ENCODE results near the gene NT5C.

Gene NT5C

DNA sequence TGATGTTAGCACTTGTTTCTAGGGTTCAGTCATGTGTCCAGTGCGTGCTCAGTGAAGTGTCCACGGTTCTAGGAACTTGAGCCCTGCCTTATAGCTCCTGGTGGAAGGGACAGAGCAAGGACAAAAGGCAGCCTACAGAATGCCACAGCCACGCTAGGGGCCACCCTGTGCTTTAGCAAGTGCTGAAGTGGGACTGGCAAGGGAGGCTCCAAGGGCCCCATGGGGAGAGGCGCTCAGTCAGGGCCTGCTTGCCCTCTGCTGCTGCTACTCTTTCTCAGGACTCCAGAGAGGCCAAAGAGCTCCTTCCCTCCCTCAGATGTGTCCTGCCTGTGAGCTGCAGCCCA, 6.8 kb downstream of the NT5C start:
- H3K4me3 Mint-ChIP-seq = no peak overlapping the region
- no peaks in the 10 kb centered on the region for H3K27me3 Mint-ChIP-seq
- no peaks in the 10 kb centered on the region for H3K9me3 Mint-ChIP-seq
- H3K36me3 Mint-ChIP-seq (ENCODE audit: insufficient read depth) = peaks cover 11% of the 10 kb centered on the region
- no peak for ATAC-seq (replicated peaks; ENCODE audit: extremely low read depth, poor library complexity, severe bottlenecking)
- H3K4me1 Mint-ChIP-seq = peaks cover 27% of the 10 kb centered on the region
- DNase-seq (ENCODE audit: low spot score in 2 of 2) = no peak
- H3K27ac Mint-ChIP-seq (ENCODE audit: low read depth) = peak overlapping the region; percentile 25

DNA sequence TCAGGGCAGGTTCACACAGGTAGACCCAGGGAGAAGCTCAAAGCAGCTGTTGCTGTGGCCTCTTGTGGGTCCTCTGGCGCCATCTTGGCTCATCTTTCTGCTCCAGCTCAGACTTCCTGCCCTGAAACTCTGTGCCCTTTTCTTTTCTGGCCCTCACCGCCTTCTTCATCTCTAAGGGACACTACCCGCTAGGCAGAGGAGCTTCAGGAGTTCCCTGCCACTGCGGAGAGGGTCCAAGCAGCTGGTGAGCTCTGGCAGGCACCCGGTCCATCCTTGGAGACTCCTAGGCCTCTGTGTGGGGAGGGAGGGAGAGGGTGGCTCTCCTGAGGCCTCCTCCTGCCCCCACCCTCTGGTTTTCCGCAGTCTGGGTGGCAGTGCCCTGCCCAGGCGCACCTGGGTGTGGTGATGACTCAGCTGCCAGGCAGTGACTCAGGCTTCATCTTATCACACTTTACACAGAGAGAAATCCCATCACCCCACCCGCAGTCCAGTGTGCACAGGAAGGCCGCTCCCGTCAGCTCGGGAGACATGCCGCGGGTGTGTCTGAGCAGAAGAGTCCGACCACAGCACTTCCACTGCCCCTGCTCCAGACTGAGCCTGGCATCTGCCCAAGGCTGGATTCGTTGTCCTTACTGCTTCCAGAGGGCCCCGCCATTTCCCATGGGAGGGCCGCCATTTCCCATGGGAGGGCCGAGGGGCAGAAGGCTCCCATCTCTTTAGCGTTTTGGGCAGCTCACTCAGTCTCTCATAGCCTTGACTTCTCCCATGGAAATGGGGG, 7.3 kb downstream of the NT5C start:
- no peak for DNase-seq (ENCODE audit: low spot score in 2 of 2)
- no peak for ATAC-seq (replicated peaks; ENCODE audit: extremely low read depth, poor library complexity, severe bottlenecking)
- no peaks in the 10 kb centered on the region for H3K9me3 Mint-ChIP-seq
- peak overlapping the region; percentile 25 for H3K27ac Mint-ChIP-seq (ENCODE audit: low read depth)
- H3K4me3 Mint-ChIP-seq = no peak overlapping the region
- H3K36me3 Mint-ChIP-seq (ENCODE audit: insufficient read depth) = peaks cover 8% of the 10 kb centered on the region
- H3K4me1 Mint-ChIP-seq = peaks cover 27% of the 10 kb centered on the region
- H3K27me3 Mint-ChIP-seq = no peaks in the 10 kb centered on the region

DNA sequence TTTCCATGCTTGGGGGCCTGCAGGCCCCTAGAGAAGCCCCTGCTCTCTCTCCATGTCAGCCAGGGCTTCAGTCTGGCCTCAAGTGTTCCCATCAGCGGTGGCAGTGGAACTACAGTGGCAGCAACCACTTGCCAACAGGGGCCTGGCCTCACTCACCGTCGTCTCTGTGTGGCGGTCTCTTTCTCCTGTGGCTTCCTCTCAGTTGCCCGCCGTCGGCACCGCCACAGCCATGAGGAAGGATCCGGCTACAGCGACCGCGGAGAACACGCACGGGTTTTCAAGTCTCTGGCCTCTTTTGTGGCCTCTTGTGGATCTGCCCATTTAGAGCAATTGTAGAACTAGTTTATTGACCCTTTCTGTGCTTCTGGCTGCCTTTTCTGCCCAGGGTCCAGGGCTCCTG, 13.2 kb downstream of the NT5C start:
- Mint-ChIP-seq H3K9me3 (no peaks in the 10 kb centered on the region), H3K27me3 (no peaks in the 10 kb centered on the region), H3K36me3 (ENCODE audit: insufficient read depth) (peaks cover 9% of the 10 kb centered on the region), H3K4me3 (no peak overlapping the region), H3K4me1 (peaks cover 22% of the 10 kb centered on the region), H3K27ac (ENCODE audit: low read depth) (no peak overlapping the region)
- DNase-seq (ENCODE audit: low spot score in 2 of 2) = no peak
- ATAC-seq (replicated peaks; ENCODE audit: extremely low read depth, poor library complexity, severe bottlenecking) = no peak

DNA sequence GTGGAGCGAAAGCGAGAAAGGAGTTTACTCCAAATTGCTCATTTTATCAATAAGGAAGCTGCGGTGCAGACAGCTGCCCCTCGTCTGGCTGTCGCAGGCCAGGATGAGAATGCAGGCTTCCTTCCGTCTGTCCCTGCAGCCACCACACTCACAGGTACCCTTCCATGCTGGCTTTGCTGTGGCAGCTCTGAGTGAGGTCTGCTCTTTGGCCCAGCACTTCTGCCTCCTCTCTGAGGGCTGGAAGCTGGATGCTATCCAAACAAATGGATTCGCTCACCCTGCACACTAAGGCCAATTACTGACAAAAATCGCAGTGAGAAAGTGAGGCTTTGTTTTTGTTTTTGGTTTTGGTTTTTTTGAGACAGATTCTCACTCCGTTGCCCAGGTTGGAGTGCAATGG, 14.8 kb downstream of the NT5C start:
- Mint-ChIP-seq H3K36me3 (ENCODE audit: insufficient read depth) (peaks cover 6% of the 10 kb centered on the region), H3K9me3 (no peaks in the 10 kb centered on the region), H3K4me1 (peaks cover 28% of the 10 kb centered on the region), H3K27me3 (no peaks in the 10 kb centered on the region), H3K4me3 (no peak overlapping the region), H3K27ac (ENCODE audit: low read depth) (no peak overlapping the region)
- no peak for DNase-seq (ENCODE audit: low spot score in 2 of 2)
- no peak for ATAC-seq (replicated peaks; ENCODE audit: extremely low read depth, poor library complexity, severe bottlenecking)

DNA sequence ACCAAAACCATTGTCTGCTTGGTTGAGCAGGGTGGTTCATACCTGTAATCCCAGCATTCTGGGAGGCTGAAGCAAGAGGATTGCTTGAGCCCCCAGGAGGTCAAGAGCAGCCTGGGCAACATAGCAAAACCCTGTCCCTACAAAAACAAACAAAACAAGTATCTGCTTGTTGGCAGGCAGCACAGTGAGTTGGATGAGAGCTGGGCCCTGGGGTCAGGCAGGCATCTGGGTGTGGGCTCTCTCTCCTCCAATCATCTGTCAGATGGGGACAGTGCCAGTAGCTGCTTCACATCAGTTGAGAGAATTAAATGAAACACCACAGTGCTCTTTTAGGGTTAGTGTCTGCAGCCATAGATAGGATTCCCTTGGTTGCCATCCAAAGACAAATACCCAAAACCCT, 16.0 kb downstream of the NT5C start:
- Mint-ChIP-seq H3K4me3 (no peak overlapping the region), H3K4me1 (peaks cover 33% of the 10 kb centered on the region), H3K9me3 (no peaks in the 10 kb centered on the region), H3K27me3 (no peaks in the 10 kb centered on the region), H3K27ac (ENCODE audit: low read depth) (no peak overlapping the region), H3K36me3 (ENCODE audit: insufficient read depth) (peaks cover 8% of the 10 kb centered on the region)
- no peak for ATAC-seq (replicated peaks; ENCODE audit: extremely low read depth, poor library complexity, severe bottlenecking)
- no peak for DNase-seq (ENCODE audit: low spot score in 2 of 2)

DNA sequence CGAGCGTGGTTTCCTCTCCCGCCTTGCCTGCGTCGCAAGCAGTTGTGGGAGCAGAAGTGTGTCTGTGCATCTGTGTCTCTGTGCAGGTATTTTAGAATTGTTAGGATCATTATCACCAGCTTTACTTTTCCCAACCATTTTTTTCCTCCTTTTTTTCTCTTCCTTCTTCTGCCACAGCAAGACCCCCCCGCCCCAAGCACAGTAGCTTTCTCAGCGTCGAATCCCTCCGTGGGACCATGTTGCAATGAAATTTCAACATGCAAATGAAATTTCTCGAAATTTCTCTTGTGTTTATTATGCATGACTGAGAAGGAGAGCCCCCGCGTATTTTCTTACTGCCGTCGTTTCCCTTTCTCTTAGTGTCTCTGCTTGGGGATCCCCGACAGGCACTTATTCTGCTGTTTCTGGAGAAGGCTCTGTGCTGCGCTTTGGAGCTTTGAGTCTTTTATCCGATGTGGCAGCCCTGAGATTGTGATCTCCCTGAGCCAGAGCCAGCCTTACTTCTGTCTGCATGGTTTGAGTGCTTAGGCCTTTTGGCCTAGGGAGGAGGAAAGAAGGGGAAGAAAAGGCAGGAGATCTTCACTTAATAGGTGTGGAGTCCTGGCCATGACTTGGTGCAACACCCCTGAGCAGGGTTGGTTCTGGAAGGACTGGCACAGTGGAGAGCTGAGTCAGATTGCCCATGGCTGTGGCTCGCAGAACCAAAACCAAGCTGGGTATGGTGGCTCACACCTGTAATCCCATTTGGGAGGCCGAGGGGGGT, 16.8 kb downstream of the NT5C start:
- no peaks in the 10 kb centered on the region for H3K9me3 Mint-ChIP-seq
- no peak for DNase-seq (ENCODE audit: low spot score in 2 of 2)
- H3K4me3 Mint-ChIP-seq = peak overlapping the region; percentile 84
- H3K27ac Mint-ChIP-seq (ENCODE audit: low read depth) = peak overlapping the region; percentile 84
- H3K4me1 Mint-ChIP-seq = peaks cover 32% of the 10 kb centered on the region
- H3K27me3 Mint-ChIP-seq = no peaks in the 10 kb centered on the region
- no peak for ATAC-seq (replicated peaks; ENCODE audit: extremely low read depth, poor library complexity, severe bottlenecking)
- H3K36me3 Mint-ChIP-seq (ENCODE audit: insufficient read depth) = peaks cover 8% of the 10 kb centered on the region

DNA sequence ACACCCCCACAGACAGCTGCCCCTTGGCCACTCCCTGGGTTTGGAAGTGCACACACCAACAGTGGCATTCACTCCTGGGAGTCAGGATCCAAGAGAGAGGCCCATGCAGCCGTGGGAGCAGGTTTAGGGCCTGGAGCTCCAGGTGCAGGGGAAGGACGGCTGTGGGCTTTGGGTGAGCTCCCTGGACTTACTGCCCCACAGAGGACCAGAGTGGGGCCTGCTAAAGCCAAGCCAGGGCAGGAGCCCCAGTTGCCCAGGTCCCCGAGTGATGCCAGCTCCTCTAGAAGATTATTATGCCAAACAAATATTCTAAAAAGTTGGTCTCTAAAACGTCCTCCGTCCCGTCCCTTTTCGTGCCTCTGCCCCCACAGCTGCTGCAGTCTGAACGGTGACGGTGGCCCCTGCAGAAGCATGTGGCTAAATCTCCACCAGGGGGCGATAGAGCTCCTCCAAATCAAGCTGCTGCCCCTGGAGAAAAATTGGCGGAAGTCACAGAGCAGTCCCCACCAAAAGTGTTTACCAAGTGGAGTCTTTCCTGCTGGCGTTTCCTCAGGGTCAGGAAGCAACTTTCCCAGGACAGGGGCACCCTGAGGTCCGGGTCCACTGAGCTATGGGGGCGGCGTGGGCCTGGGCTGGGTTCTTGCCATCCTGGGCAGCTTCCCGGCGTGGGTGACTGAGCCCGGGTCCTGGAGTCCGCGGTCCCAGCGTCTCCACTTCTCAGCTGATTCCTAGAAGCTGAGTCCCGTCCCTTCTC, 17.6 kb downstream of the NT5C start:
- H3K4me3 Mint-ChIP-seq = peak overlapping the region; percentile 84
- H3K4me1 Mint-ChIP-seq = peaks cover 35% of the 10 kb centered on the region
- H3K27ac Mint-ChIP-seq (ENCODE audit: low read depth) = peak overlapping the region; percentile 84
- H3K36me3 Mint-ChIP-seq (ENCODE audit: insufficient read depth) = peaks cover 8% of the 10 kb centered on the region
- H3K9me3 Mint-ChIP-seq = no peaks in the 10 kb centered on the region
- peak; percentile 86 to 87 for DNase-seq (ENCODE audit: low spot score in 2 of 2)
- no peaks in the 10 kb centered on the region for H3K27me3 Mint-ChIP-seq
- ATAC-seq (replicated peaks; ENCODE audit: extremely low read depth, poor library complexity, severe bottlenecking) = peak; percentile 72

DNA sequence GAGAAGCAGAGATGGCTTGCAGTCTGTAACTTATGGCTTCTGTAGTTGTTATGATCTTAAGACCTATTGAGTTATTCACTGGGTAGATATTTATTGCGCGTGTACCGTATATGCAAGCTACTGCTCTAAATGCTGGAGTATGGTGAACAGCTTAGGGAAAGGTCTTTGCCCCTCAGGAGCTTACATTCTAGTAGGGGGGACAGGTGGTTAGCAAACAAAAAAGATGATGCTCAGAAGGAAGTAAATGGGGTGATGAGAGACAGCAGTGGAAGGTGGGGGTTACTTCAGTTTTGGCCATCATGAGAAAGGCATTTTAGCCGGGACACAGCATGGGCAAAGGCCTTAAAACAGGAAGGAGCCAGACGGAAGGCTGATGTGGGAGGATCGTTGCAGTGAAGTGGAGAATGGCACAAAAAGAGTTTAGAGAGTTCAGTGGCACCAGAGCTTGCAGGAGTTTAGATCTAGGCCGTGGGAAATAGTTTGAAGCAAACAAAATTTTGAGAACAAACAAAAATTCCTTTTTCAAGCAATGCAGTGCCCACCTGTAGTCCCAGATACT, 19.7 kb downstream of the NT5C start:
- Mint-ChIP-seq H3K4me1 (peaks cover 37% of the 10 kb centered on the region), H3K9me3 (no peaks in the 10 kb centered on the region), H3K4me3 (peak overlapping the region; percentile 22), H3K27ac (ENCODE audit: low read depth) (no peak overlapping the region), H3K36me3 (ENCODE audit: insufficient read depth) (peaks cover 8% of the 10 kb centered on the region), H3K27me3 (no peaks in the 10 kb centered on the region)
- DNase-seq (ENCODE audit: low spot score in 2 of 2) = no peak
- no peak for ATAC-seq (replicated peaks; ENCODE audit: extremely low read depth, poor library complexity, severe bottlenecking)

DNA sequence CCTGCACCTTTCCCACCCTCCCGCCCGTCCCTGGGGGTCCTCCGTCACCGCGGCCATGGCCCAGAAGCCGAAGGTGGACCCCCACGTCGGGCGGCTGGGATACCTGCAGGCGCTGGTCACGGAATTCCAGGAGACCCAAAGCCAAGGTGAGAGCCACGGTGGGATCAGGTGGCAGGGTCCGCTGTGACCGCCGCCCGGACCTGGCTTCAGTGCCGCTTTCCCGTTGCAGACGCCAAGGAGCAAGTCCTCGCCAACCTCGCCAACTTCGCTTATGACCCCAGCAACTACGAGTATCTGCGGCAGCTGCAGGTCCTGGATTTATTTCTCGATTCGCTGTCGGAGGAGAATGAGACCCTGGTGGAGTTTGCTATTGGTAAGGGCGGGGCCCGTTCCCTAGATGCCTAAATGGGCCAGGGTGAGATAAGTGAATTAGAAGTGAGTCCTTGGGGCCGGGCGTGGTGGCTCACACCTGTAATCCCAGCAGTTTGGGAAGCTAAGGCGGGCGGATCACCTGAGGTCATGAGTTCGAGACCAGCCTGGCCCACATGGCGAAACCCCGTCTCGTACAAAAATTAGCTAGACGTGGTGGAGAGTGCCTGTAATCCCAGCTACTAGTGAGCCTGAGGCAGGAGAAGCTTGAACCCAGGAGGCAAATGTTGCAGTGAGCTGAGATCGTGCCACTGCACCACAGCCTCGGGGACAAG, 21.2 kb downstream of the NT5C start:
- ATAC-seq (replicated peaks; ENCODE audit: extremely low read depth, poor library complexity, severe bottlenecking) (peak; percentile 13), DNase-seq (ENCODE audit: low spot score in 2 of 2) (no peak)
- Mint-ChIP-seq H3K36me3 (ENCODE audit: insufficient read depth) (peaks cover 8% of the 10 kb centered on the region), H3K4me1 (peaks cover 37% of the 10 kb centered on the region), H3K9me3 (no peaks in the 10 kb centered on the region), H3K27me3 (no peaks in the 10 kb centered on the region), H3K4me3 (peak overlapping the region; percentile 77), H3K27ac (ENCODE audit: low read depth) (peak overlapping the region; percentile 32)

DNA sequence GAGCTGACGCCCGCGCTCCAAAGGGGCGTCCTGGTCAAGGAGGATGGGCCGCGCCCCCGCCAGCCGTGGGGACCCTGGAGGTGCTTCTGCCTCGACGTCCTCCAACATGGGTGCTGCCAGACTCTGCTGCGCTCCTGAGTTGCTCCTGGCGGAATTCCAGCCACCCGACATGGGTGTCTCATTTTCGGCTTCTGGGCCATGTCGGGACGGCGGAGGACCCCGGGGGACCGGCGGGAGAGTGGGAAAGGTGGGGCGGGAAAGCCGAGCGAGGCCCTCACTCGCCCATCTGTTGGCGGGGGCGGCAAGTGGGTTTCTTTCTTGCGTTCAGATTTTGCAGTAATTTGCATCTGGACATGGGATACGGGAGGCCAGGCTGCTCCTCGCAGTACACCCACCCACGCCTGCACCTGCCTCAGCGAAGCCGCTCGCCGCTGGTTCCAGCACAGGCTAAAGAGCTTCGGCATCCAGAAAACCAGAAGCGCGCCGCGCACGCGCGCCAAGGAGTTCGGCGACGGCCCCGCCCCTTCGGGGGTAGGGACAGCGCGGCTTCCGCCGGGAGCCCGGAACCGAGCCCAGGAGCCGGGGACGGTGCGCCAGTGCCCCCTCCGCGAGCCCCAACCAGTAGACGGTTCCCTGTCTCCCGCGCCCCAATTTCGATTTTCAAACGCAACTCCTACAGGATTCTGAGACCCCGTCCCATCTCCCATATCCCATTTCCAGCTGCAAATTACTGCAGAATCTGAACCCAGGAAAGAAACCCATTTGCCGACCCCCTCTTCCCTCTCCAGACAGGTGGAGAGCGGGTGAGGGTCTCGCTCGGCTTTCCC, 21.9 kb downstream of the NT5C start, which contains the start of gene ARMC7:
Gene ARMC7 (plus strand): TSS at position 563 of the 827 bp plus-strand sequence. CDS start 320 bp downstream, outside the sequence.
- Mint-ChIP-seq H3K27ac (ENCODE audit: low read depth) (peak within 1 kb of the TSS; percentile 38), H3K27me3 (no peaks in the 10 kb centered on the region), H3K4me1 (peaks cover 32% of the 10 kb centered on the region), H3K36me3 (ENCODE audit: insufficient read depth) (peaks cover 4% of the 10 kb centered on the region), H3K4me3 (peak within 1 kb of the TSS; percentile 77), H3K9me3 (no peaks in the 10 kb centered on the region)
- DNase-seq (ENCODE audit: low spot score in 2 of 2) (peak; percentile 83 to 86), ATAC-seq (replicated peaks; ENCODE audit: extremely low read depth, poor library complexity, severe bottlenecking) (peak; percentile 73)

DNA sequence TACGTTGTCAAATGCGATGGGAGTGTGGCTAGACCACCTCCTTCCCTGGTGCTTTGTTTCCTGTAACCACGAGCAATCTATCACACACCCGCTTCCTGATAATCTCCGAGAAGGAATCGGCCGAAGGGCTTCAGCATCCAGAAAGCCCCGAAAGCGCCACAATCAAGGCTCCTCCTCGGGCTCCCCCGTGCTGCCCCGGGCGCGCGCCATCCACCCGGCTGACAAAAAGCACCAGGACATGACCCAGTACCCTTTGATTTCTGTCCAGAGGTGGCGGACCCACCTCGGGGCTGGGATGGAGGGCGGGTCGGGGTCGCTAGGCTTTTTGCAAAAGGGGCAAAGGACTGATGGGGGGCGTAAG, 22.5 kb downstream of the NT5C start:
- Mint-ChIP-seq H3K27ac (ENCODE audit: low read depth) (peak overlapping the region; percentile 38), H3K27me3 (no peaks in the 10 kb centered on the region), H3K36me3 (ENCODE audit: insufficient read depth) (peaks cover 3% of the 10 kb centered on the region), H3K9me3 (no peaks in the 10 kb centered on the region), H3K4me1 (peaks cover 26% of the 10 kb centered on the region), H3K4me3 (peak overlapping the region; percentile 77)
- ATAC-seq (replicated peaks; ENCODE audit: extremely low read depth, poor library complexity, severe bottlenecking) (no peak), DNase-seq (ENCODE audit: low spot score in 2 of 2) (no peak)
